RKO (cell line): ENCODE data around the gene TRAPPC10.

Source experiments
- DNase-seq: peaks from one replicate; pipeline ENCODE4 v3.0.0-alpha.2; 2016; ENCODE audit warnings: low spot score

Gene TRAPPC10

GRCh38 chr21:43983390-43983789, 28.7 kb upstream of the TRAPPC10 start:
- no peak for DNase-seq

- no peak for DNase-seq
Measured at GRCh38 chr21:43983860-43984420, 28.2 kb upstream of the TRAPPC10 start.

- DNase-seq: no peak
Measured at GRCh38 chr21:43984905-43985689, 27.0 kb upstream of the TRAPPC10 start.

GRCh38 chr21:43985690-43986251, 26.3 kb upstream of the TRAPPC10 start:
- DNase-seq: no peak

GRCh38 chr21:43986544-43987451, 25.3 kb upstream of the TRAPPC10 start:
- DNase-seq: no peak

GRCh38 chr21:43987509-43987908, 24.6 kb upstream of the TRAPPC10 start:
- DNase-seq: no peak

- DNase-seq: no peak
Measured at GRCh38 chr21:43988016-43988415, 24.1 kb upstream of the TRAPPC10 start.

GRCh38 chr21:43988506-43989230, 23.4 kb upstream of the TRAPPC10 start:
- no peak for DNase-seq

GRCh38 chr21:43989401-43989800, 22.7 kb upstream of the TRAPPC10 start:
- DNase-seq: no peak

- DNase-seq: no peak
Measured at GRCh38 chr21:43991447-43991991, 20.6 kb upstream of the TRAPPC10 start.

GRCh38 chr21:43992121-43992520, 20.0 kb upstream of the TRAPPC10 start:
- no peak for DNase-seq

GRCh38 chr21:43993420-43993934, 18.6 kb upstream of the TRAPPC10 start:
- no peak for DNase-seq

GRCh38 chr21:43994085-43994484, 18.0 kb upstream of the TRAPPC10 start:
- no peak for DNase-seq

- no peak for DNase-seq
Measured at GRCh38 chr21:43994646-43995045, 17.5 kb upstream of the TRAPPC10 start.

- no peak for DNase-seq
Measured at GRCh38 chr21:43995521-43996105, 16.5 kb upstream of the TRAPPC10 start.

GRCh38 chr21:43997766-43998742, 14.1 kb upstream of the TRAPPC10 start:
- DNase-seq: peak; percentile 19

- DNase-seq: no peak
Measured at GRCh38 chr21:44000360-44000759, 11.7 kb upstream of the TRAPPC10 start.

- DNase-seq: no peak
Measured at GRCh38 chr21:44002511-44002910, 9.6 kb upstream of the TRAPPC10 start.

GRCh38 chr21:44003307-44003966, 8.7 kb upstream of the TRAPPC10 start:
- DNase-seq: no peak
